H9 (cell line): ENCODE results near the gene ZFP62. TPM values are rescaled to one million over a fixed set of nuclear protein-coding genes. Genes with fewer than 3 reads are reported as not detected.
A peak's percentile ranks its signal among the peaks of the same experiment; 100 is the strongest.

Experiments
- DNase-seq: peaks from one replicate; pipeline ENCODE4 v3.0.0-alpha.2; 2017
- H2AFZ ChIP-seq: one replicate; pipeline ENCODE4 v1.6.1; 2013; ENCODE audit warnings: mild to moderate bottlenecking, low read length, control low read depth, moderate library complexity
- H2AK5ac ChIP-seq: 2 replicates; pipeline ENCODE4 v1.6.1; 2013; ENCODE audit warnings: low read length, control low read depth, mixed read lengths; ENCODE audit not compliant: insufficient read length
- H2BK120ac ChIP-seq: one replicate; pipeline ENCODE4 v1.6.1; 2013; ENCODE audit warnings: low read depth, mild to moderate bottlenecking, low read length, control low read depth, inconsistent platforms; ENCODE audit not compliant: poor library complexity, severe bottlenecking
- H2BK12ac ChIP-seq: 2 replicates; pipeline ENCODE4 v1.6.1; 2013; ENCODE audit warnings: low read length, control low read depth, mixed read lengths, low read depth; ENCODE audit not compliant: insufficient read length
- H2BK15ac ChIP-seq: 2 replicates; pipeline ENCODE4 v1.6.1; 2013; ENCODE audit warnings: low read depth, low read length, control low read depth
- H2BK20ac ChIP-seq: one replicate; pipeline ENCODE4 v1.6.1; 2013; ENCODE audit warnings: low read depth, mild to moderate bottlenecking, low read length, control low read depth, inconsistent platforms; ENCODE audit not compliant: poor library complexity, severe bottlenecking
- H2BK5ac ChIP-seq: 2 replicates; pipeline ENCODE4 v1.6.1; 2013; ENCODE audit warnings: low read length, control low read depth, mixed read lengths; ENCODE audit not compliant: insufficient read length
- H3K14ac ChIP-seq: 2 replicates; pipeline ENCODE4 v1.6.1; 2013; ENCODE audit warnings: low read length, control low read depth; ENCODE audit not compliant: insufficient read depth
- H3K18ac ChIP-seq: 2 replicates; pipeline ENCODE4 v1.6.1; 2013; ENCODE audit warnings: low read depth, mild to moderate bottlenecking, mixed read lengths, low read length, control low read depth; ENCODE audit not compliant: insufficient read length
- H3K23ac ChIP-seq: 2 replicates; pipeline ENCODE4 v1.6.1; 2013; ENCODE audit warnings: low read length, control low read depth, mixed read lengths, low read depth; ENCODE audit not compliant: insufficient read length
- H3K23me2 ChIP-seq: 2 replicates; pipeline ENCODE4 v1.6.1; 2013; ENCODE audit warnings: low read depth, mild to moderate bottlenecking, mixed read lengths, low read length, control low read depth; ENCODE audit not compliant: insufficient read length, poor library complexity, severe bottlenecking
- H3K27ac ChIP-seq: 2 replicates; pipeline ENCODE4 v1.5.1; 2013; ENCODE audit warnings: low read length, control low read depth, mixed read lengths, low read depth; ENCODE audit not compliant: insufficient read length
- H3K27me3 ChIP-seq: 2 replicates; pipeline ENCODE4 v1.6.1; 2013; ENCODE audit warnings: low read length, control low read depth, inconsistent platforms; ENCODE audit not compliant: insufficient read depth
- H3K4ac ChIP-seq: 2 replicates; pipeline ENCODE4 v1.6.1; 2013; ENCODE audit warnings: low read depth, mild to moderate bottlenecking, control low read depth, inconsistent platforms, low read length, moderate library complexity
- H3K4me1 ChIP-seq: 2 replicates; pipeline ENCODE4 v1.6.1; 2013; ENCODE audit warnings: low read length, control low read depth, inconsistent platforms; ENCODE audit not compliant: insufficient read depth
- H3K4me2 ChIP-seq: 2 replicates; pipeline ENCODE4 v1.6.1; 2013; ENCODE audit warnings: low read length, control low read depth, mixed read lengths; ENCODE audit not compliant: insufficient read length, insufficient read depth
- H3K56ac ChIP-seq: 2 replicates; pipeline ENCODE4 v1.6.1; 2013; ENCODE audit warnings: low read depth, mild to moderate bottlenecking, mixed read lengths, low read length, control low read depth; ENCODE audit not compliant: insufficient read length
- H3K79me1 ChIP-seq: 2 replicates; pipeline ENCODE4 v1.6.1; 2013; ENCODE audit warnings: low read depth, mild to moderate bottlenecking, moderate library complexity, low read length, control low read depth, inconsistent platforms; ENCODE audit not compliant: insufficient read depth, poor library complexity, severe bottlenecking
- H3K79me2 ChIP-seq: 2 replicates; pipeline ENCODE4 v1.6.1; 2013; ENCODE audit warnings: low read length, control low read depth, inconsistent platforms; ENCODE audit not compliant: insufficient read depth
- H3K9ac ChIP-seq: 2 replicates; pipeline ENCODE4 v1.6.1; 2013; ENCODE audit warnings: low read length, control low read depth, mixed read lengths; ENCODE audit not compliant: insufficient read length; ENCODE audit errors: extremely low read depth
- H3K9me3 ChIP-seq: one replicate; pipeline ENCODE4 v1.6.1; 2013; ENCODE audit warnings: low read depth, low read length, inconsistent platforms; ENCODE audit not compliant: control insufficient read depth
- H3T11ph ChIP-seq: one replicate; pipeline ENCODE4 v1.6.1; 2013; ENCODE audit warnings: mild to moderate bottlenecking, low read length, control low read depth, inconsistent platforms
- H4K20me1 ChIP-seq: one replicate; pipeline ENCODE4 v1.6.1; 2013; ENCODE audit not compliant: control insufficient read depth, insufficient read length, insufficient read depth
- H4K5ac ChIP-seq: 2 replicates; pipeline ENCODE4 v1.6.1; 2013; ENCODE audit warnings: low read depth, mild to moderate bottlenecking, mixed read lengths, low read length, control low read depth; ENCODE audit not compliant: insufficient read length
- H4K8ac ChIP-seq: replicated peaks from 2 replicates; pipeline ENCODE4 v1.6.1; 2013; ENCODE audit warnings: low read length, control low read depth, mixed read lengths, low read depth; ENCODE audit not compliant: insufficient read length
- H4K91ac ChIP-seq: 2 replicates; pipeline ENCODE4 v1.6.1; 2013; ENCODE audit warnings: low read depth, mild to moderate bottlenecking, moderate library complexity, mixed read lengths, low read length, control low read depth; ENCODE audit not compliant: insufficient read length
- H3K27ac Mint-ChIP-seq, 3 experiments: 2 replicates in 2 of 3; 3 replicates in 1 of 3; pipeline ENCODE4 v1.8.0; 2020 to 2021; ENCODE audit warnings: mixed read lengths in 3 of 3, mild to moderate bottlenecking in 1 of 3, moderate library complexity in 1 of 3
- H3K27me3 Mint-ChIP-seq: 2 replicates; pipeline ENCODE4 v1.8.0; 2021; ENCODE audit warnings: low read depth, mild to moderate bottlenecking, moderate library complexity, mixed read lengths
- H3K36me3 Mint-ChIP-seq, 3 experiments: 2 replicates in 2 of 3; 3 replicates in 1 of 3; pipeline ENCODE4 v1.8.0; 2020 to 2021; ENCODE audit warnings: low read depth in 3 of 3, mixed read lengths in 3 of 3; ENCODE audit not compliant: insufficient read depth in 1 of 3
- H3K4me1 Mint-ChIP-seq, 2 experiments: 2 replicates each; pipeline ENCODE4 v1.8.0; 2020; ENCODE audit warnings: mixed read lengths in 2 of 2
- H3K4me3 Mint-ChIP-seq, 2 experiments: 2 replicates in 1 of 2; 3 replicates in 1 of 2; pipeline ENCODE4 v1.8.0; 2020 to 2021; ENCODE audit warnings: mild to moderate bottlenecking in 2 of 2, mixed read lengths in 2 of 2, moderate library complexity in 1 of 2
- H3K9me3 Mint-ChIP-seq, 2 experiments: 2 replicates in 1 of 2; 3 replicates in 1 of 2; pipeline ENCODE4 v1.8.0; 2020; ENCODE audit warnings: mild to moderate bottlenecking in 2 of 2, mixed read lengths in 2 of 2, moderate library complexity in 1 of 2
- WGBS: extraction: QIAGEN DNeasy Blood & Tissue Kit; methylation state at CpG from one replicate; pipeline ENCODE4 v1.1.7; 2013; ENCODE audit warnings: missing lambda C conversion rate, low lambda C conversion rate, mixed read lengths; ENCODE audit not compliant: insufficient read length; ENCODE audit errors: extremely low coverage; 5-methylcytosine and 5-hydroxymethylcytosine counted together
- total RNA-seq: library from RNA; stranded (reverse); gene quantifications from 2 replicates; pipeline ENCODE4 v1.2.1, GENCODE V29; 2021
- TF ChIP-seq, protein P1 (sequence below): fragments of 200-600 bp; sonication (generic); conservative IDR thresholded peaks from 3 replicates; pipeline ENCODE4 v1.8.0; 2021; ENCODE audit warnings: antibody characterized with exemption, mild to moderate bottlenecking

ZFP62 gene
- total RNA-seq, 1 experiment from 2014 or later: 16.2 TPM

DNA sequence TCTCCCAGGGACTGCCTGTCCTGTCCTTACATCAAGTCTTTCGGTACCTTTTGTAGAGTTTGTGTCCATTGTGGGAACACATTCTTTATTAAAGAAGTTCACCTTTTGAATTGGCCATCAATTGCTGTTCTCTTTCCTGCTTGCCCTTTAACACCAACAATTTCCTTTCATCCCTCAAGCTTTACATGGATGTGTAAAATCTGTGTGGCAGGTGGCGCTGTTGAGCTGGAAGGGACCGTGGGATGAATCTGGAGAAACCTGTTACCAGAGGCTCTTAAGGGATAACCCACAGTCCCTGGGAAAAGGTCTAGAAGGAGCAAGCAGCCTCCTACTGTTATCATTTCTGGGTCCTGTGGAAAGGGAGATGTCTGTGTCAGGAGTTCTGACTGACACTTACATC, 7.9 kb upstream of the ZFP62 start:
- H4K5ac ChIP-seq: no peak overlapping the region
- H3K9me3 Mint-ChIP-seq: no peaks in the 10 kb centered on the region
- TF ChIP-seq, protein P1, sequence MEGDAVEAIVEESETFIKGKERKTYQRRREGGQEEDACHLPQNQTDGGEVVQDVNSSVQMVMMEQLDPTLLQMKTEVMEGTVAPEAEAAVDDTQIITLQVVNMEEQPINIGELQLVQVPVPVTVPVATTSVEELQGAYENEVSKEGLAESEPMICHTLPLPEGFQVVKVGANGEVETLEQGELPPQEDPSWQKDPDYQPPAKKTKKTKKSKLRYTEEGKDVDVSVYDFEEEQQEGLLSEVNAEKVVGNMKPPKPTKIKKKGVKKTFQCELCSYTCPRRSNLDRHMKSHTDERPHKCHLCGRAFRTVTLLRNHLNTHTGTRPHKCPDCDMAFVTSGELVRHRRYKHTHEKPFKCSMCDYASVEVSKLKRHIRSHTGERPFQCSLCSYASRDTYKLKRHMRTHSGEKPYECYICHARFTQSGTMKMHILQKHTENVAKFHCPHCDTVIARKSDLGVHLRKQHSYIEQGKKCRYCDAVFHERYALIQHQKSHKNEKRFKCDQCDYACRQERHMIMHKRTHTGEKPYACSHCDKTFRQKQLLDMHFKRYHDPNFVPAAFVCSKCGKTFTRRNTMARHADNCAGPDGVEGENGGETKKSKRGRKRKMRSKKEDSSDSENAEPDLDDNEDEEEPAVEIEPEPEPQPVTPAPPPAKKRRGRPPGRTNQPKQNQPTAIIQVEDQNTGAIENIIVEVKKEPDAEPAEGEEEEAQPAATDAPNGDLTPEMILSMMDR: peak; percentile 88
- WGBS: no CpG with 5 or more reads among the region's 3 CpGs
- H2AK5ac ChIP-seq: no peak overlapping the region
- H3K14ac ChIP-seq: no peak overlapping the region
- H3K27ac ChIP-seq: no peak overlapping the region
- no peak overlapping the region for H3K4me2 ChIP-seq
- H2BK20ac ChIP-seq: no peak overlapping the region
- H2BK5ac ChIP-seq: no peak overlapping the region
- H3K9me3 ChIP-seq: no peaks in the 10 kb centered on the region
- no peak overlapping the region for H2BK15ac ChIP-seq
- no peak overlapping the region for H3K4me3 Mint-ChIP-seq
- H3K79me1 ChIP-seq: no peaks in the 10 kb centered on the region
- H2BK12ac ChIP-seq: no peak overlapping the region
- H3K18ac ChIP-seq: no peak overlapping the region
- no peaks in the 10 kb centered on the region; the same call in 1 of the 2 replicates for H3K4me1 ChIP-seq
- H3K27ac Mint-ChIP-seq: no peak overlapping the region; a peak in 1 of 7 replicates
- no peaks in the 10 kb centered on the region for H4K20me1 ChIP-seq
- no peak overlapping the region for H3K23ac ChIP-seq
- H3K27me3 ChIP-seq: no peaks in the 10 kb centered on the region
- no peak overlapping the region for H4K91ac ChIP-seq
- no peaks in the 10 kb centered on the region; a peak in 1 of 7 replicates for H3K36me3 Mint-ChIP-seq
- H3K9ac ChIP-seq: no peak overlapping the region
- H2BK120ac ChIP-seq: no peak overlapping the region
- no peaks in the 10 kb centered on the region; the same call in none of the 2 replicates for H3K27me3 Mint-ChIP-seq
- H3K56ac ChIP-seq: no peak overlapping the region
- no peak overlapping the region for H2AFZ ChIP-seq
- no peaks in the 10 kb centered on the region for H3K23me2 ChIP-seq
- H3K4ac ChIP-seq: no peak overlapping the region
- no peak overlapping the region for H3T11ph ChIP-seq
- no peak overlapping the region for H4K8ac ChIP-seq
- no peaks in the 10 kb centered on the region for H3K79me2 ChIP-seq
- H3K4me1 Mint-ChIP-seq: peaks cover 15 to 21% of the 10 kb centered on the region in 2 experiments
- peak; percentile 81 for DNase-seq
